ENCODE measurements around the gene SLC23A2.

GRCh38 chr20:4920655-4921054 lies 80.7 kb downstream of the SLC23A2 start:
- TF ChIP-seq, protein P1, sequence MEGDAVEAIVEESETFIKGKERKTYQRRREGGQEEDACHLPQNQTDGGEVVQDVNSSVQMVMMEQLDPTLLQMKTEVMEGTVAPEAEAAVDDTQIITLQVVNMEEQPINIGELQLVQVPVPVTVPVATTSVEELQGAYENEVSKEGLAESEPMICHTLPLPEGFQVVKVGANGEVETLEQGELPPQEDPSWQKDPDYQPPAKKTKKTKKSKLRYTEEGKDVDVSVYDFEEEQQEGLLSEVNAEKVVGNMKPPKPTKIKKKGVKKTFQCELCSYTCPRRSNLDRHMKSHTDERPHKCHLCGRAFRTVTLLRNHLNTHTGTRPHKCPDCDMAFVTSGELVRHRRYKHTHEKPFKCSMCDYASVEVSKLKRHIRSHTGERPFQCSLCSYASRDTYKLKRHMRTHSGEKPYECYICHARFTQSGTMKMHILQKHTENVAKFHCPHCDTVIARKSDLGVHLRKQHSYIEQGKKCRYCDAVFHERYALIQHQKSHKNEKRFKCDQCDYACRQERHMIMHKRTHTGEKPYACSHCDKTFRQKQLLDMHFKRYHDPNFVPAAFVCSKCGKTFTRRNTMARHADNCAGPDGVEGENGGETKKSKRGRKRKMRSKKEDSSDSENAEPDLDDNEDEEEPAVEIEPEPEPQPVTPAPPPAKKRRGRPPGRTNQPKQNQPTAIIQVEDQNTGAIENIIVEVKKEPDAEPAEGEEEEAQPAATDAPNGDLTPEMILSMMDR (IDR thresholded peaks at IDR 0.05; ENCODE audit: insufficient read depth, low read depth, low read length), result no peak
- no peak for TF ChIP-seq EZH2 (IDR thresholded peaks at IDR 0.05; ENCODE audit: insufficient read depth, low read length)

All from astrocyte (in vitro differentiated cells and primary cell).